ENCODE measurements around the gene ZNF135.

- no peak for TF ChIP-seq CTCF (IDR thresholded peaks at IDR 0.05)
- TF ChIP-seq POLR2A (IDR thresholded peaks at IDR 0.05) = no peak
Observed at GRCh38 chr19:58063712-58064111, 4.6 kb downstream of the ZNF135 start.
